SK-N-SH treated with all-trans-retinoic acid at 6 μM for 48 hours (cell line): ENCODE results near the gene RGL3.

Experiments used
- ATAC-seq: fragments of 200-7000 bp; cut with Tn5 transposase; 3 replicates; pipeline ENCODE4 v1.9.1; 2020; ENCODE audit warnings: mild to moderate bottlenecking, moderate library complexity
- ARNTL ChIP-seq: fragments of 450-650 bp; formaldehyde crosslinking; IDR thresholded peaks from 2 replicates; pipeline ENCODE4 v1.5.0; 2020; ENCODE audit warnings: low read depth, mild to moderate bottlenecking, moderate library complexity, borderline replicate concordance
- BACH2 ChIP-seq: fragments of 250-450 bp; sonication (Bioruptor Pico); IDR thresholded peaks from 2 replicates; pipeline ENCODE4 v1.9.0; 2021; ENCODE audit warnings: mild to moderate bottlenecking, borderline replicate concordance
- CSDC2 ChIP-seq: fragments of 250-450 bp; sonication (Bioruptor Pico); IDR thresholded peaks from 2 replicates; pipeline ENCODE4 v1.5.0; 2020; ENCODE audit warnings: mild to moderate bottlenecking, moderate library complexity
- CSRNP3 ChIP-seq: fragments of 250-450 bp; sonication (Bioruptor Pico); IDR thresholded peaks from 2 replicates; pipeline ENCODE4 v1.5.1; 2021; ENCODE audit warnings: mild to moderate bottlenecking, moderate library complexity
- ESRRG ChIP-seq: fragments of 250-450 bp; sonication (Bioruptor Pico); IDR thresholded peaks from 2 replicates; pipeline ENCODE4 v1.6.1; 2021; ENCODE audit warnings: mild to moderate bottlenecking
- ISL1 ChIP-seq: fragments of 250-450 bp; sonication (Bioruptor Pico); IDR thresholded peaks from 2 replicates; pipeline ENCODE4 v2.1.2; 2022; ENCODE audit warnings: mild to moderate bottlenecking, moderate library complexity
- OSR1 ChIP-seq: fragments of 250-450 bp; sonication (Bioruptor Pico); IDR thresholded peaks from 2 replicates; pipeline ENCODE4 v1.8.0; 2022; ENCODE audit warnings: moderate library complexity, mild to moderate bottlenecking, inconsistent platforms
- PPARA ChIP-seq: fragments of 250-450 bp; sonication (Bioruptor Pico); IDR thresholded peaks from 2 replicates; pipeline ENCODE4 v1.5.0; 2020; ENCODE audit warnings: mild to moderate bottlenecking, borderline replicate concordance
- SNAI2 ChIP-seq: fragments of 250-450 bp; sonication (Bioruptor Pico); IDR thresholded peaks from 2 replicates; pipeline ENCODE4 v1.5.0; 2020; ENCODE audit warnings: mild to moderate bottlenecking, moderate library complexity
- TCF4 ChIP-seq: fragments of 250-450 bp; sonication (Bioruptor Pico); IDR thresholded peaks from 2 replicates; pipeline ENCODE4 v1.8.0; 2021; ENCODE audit warnings: mild to moderate bottlenecking, moderate library complexity, borderline replicate concordance
- ZFP3 ChIP-seq: fragments of 250-450 bp; sonication (Bioruptor Pico); IDR thresholded peaks from 2 replicates; pipeline ENCODE4 v1.5.0; 2020; ENCODE audit warnings: mild to moderate bottlenecking, moderate library complexity
- ZNF565 ChIP-seq: fragments of 450-650 bp; formaldehyde crosslinking; conservative IDR thresholded peaks from 2 replicates; pipeline ENCODE4 v1.5.0; 2020; ENCODE audit warnings: low read depth, mild to moderate bottlenecking, moderate library complexity
- ZNF8 ChIP-seq: fragments of 450-650 bp; formaldehyde crosslinking; IDR thresholded peaks from 2 replicates; pipeline ENCODE4 v1.5.0; 2020; ENCODE audit warnings: mild to moderate bottlenecking, moderate library complexity
- TF ChIP-seq, protein P1 (sequence below): fragments of 250-450 bp; sonication (Bioruptor Pico); IDR thresholded peaks from 2 replicates; pipeline ENCODE4 v1.8.0; 2020; ENCODE audit warnings: mild to moderate bottlenecking, moderate library complexity, borderline replicate concordance
- TF ChIP-seq, protein P2 (sequence below): fragments of 250-450 bp; sonication (Bioruptor Pico); IDR thresholded peaks from 2 replicates; pipeline ENCODE4 v1.5.1; 2020; ENCODE audit warnings: low read depth, mild to moderate bottlenecking, moderate library complexity
- TF ChIP-seq, protein P3 (sequence below): fragments of 250-450 bp; sonication (Bioruptor Pico); IDR thresholded peaks from 2 replicates; pipeline ENCODE4 v1.5.0; 2020; ENCODE audit warnings: mild to moderate bottlenecking, moderate library complexity

The RGL3 gene

DNA sequence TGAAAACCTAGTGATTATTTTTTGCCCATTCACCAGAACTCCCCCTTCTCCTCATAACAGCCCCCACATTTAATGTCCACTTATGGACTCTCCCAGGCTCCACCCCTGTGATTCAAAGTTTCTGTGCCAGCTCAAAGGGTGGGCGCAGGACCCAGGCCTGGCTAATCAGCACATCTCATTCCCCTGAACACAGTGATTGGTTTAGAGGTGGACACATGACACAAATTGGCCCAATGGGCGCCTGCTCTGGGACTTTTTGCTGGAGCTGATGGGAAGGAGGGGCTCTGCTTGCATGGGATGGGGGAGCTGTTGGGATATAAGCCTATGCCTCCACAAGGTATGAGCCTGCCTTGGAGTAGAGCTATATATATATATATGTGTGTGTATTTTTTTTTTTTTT is 28.8 kb downstream of the RGL3 start:
- ATAC-seq = no peak

DNA sequence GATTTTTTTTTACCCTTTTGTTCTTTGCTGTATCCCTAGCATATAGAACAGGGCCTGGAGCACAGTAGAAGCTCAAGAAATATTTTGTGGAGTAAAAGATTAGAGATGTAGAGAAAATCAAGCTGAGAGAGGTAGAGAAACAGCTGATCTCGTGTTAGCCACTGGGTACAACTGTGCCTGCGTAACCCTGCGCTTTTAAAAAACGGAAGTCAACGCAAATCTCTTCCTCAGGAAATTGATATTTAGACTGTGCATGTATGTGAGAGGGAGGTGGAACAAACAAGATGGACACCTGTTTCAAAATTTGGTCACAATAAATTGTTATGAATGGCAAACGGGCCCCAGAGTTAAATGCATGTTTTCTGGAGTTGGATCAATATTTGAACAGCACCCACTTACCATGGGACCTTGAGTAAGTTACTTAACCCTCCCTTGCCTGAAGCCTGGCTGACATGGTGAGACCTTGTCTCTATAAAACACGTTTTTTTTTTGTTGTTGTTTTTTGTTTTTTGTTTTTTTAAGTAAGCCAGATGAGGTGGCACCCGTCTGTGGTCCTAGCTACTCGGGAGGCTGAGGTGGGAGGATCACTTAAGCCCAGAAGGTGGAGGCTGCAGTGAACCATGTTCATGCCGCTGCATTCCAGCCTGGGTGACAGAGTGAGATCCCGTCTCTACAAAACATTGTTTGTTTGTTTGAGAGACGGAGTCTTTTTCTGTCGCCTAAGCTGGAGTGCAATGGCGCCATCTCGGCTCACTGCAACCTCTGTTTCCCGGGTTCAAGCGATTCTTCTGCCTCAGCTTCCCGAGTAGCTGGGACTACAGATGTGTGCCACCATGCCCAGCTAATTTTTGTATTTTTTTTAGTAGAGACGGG is 31.7 kb downstream of the RGL3 start:
- ATAC-seq = no peak
- TF ChIP-seq PPARA (CRISPR knock-in tag) = no peak
- TF ChIP-seq, protein P1, sequence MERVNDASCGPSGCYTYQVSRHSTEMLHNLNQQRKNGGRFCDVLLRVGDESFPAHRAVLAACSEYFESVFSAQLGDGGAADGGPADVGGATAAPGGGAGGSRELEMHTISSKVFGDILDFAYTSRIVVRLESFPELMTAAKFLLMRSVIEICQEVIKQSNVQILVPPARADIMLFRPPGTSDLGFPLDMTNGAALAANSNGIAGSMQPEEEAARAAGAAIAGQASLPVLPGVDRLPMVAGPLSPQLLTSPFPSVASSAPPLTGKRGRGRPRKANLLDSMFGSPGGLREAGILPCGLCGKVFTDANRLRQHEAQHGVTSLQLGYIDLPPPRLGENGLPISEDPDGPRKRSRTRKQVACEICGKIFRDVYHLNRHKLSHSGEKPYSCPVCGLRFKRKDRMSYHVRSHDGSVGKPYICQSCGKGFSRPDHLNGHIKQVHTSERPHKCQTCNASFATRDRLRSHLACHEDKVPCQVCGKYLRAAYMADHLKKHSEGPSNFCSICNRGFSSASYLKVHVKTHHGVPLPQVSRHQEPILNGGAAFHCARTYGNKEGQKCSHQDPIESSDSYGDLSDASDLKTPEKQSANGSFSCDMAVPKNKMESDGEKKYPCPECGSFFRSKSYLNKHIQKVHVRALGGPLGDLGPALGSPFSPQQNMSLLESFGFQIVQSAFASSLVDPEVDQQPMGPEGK (CRISPR knock-in tag) = no peak
- TF ChIP-seq ZNF565 = no peak
- TF ChIP-seq CSRNP3 (CRISPR knock-in tag) = no peak
- TF ChIP-seq ZNF8 (CRISPR knock-in tag) = no peak
- TF ChIP-seq, protein P2, sequence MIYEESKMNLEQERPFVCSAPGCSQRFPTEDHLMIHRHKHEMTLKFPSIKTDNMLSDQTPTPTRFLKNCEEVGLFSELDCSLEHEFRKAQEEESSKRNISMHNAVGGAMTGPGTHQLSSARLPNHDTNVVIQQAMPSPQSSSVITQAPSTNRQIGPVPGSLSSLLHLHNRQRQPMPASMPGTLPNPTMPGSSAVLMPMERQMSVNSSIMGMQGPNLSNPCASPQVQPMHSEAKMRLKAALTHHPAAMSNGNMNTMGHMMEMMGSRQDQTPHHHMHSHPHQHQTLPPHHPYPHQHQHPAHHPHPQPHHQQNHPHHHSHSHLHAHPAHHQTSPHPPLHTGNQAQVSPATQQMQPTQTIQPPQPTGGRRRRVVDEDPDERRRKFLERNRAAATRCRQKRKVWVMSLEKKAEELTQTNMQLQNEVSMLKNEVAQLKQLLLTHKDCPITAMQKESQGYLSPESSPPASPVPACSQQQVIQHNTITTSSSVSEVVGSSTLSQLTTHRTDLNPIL (CRISPR knock-in tag) = no peak
- TF ChIP-seq, protein P3, sequence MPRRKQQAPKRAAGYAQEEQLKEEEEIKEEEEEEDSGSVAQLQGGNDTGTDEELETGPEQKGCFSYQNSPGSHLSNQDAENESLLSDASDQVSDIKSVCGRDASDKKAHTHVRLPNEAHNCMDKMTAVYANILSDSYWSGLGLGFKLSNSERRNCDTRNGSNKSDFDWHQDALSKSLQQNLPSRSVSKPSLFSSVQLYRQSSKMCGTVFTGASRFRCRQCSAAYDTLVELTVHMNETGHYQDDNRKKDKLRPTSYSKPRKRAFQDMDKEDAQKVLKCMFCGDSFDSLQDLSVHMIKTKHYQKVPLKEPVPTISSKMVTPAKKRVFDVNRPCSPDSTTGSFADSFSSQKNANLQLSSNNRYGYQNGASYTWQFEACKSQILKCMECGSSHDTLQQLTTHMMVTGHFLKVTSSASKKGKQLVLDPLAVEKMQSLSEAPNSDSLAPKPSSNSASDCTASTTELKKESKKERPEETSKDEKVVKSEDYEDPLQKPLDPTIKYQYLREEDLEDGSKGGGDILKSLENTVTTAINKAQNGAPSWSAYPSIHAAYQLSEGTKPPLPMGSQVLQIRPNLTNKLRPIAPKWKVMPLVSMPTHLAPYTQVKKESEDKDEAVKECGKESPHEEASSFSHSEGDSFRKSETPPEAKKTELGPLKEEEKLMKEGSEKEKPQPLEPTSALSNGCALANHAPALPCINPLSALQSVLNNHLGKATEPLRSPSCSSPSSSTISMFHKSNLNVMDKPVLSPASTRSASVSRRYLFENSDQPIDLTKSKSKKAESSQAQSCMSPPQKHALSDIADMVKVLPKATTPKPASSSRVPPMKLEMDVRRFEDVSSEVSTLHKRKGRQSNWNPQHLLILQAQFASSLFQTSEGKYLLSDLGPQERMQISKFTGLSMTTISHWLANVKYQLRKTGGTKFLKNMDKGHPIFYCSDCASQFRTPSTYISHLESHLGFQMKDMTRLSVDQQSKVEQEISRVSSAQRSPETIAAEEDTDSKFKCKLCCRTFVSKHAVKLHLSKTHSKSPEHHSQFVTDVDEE (CRISPR knock-in tag) = no peak
- no peak for TF ChIP-seq ARNTL
- no peak for TF ChIP-seq BACH2 (CRISPR knock-in tag)
- no peak for TF ChIP-seq TCF4 (CRISPR knock-in tag)
- TF ChIP-seq, all 23 proteins: peak for 0

More for the DNA sequence above, 28.8 kb downstream of the RGL3 start:
- TF ChIP-seq CSRNP3 (CRISPR knock-in tag) (no peak), BACH2 (CRISPR knock-in tag) (no peak), ISL1 (no peak), SNAI2 (CRISPR knock-in tag) (no peak)
- TF ChIP-seq, protein P1 (CRISPR knock-in tag) = no peak
- TF ChIP-seq, all 23 proteins: peak for 0

- ATAC-seq = no peak
- TF ChIP-seq CSDC2 (CRISPR knock-in tag) = no peak
- TF ChIP-seq, protein P1 (CRISPR knock-in tag) = no peak
- TF ChIP-seq ZFP3 (CRISPR knock-in tag) = no peak
- no peak for TF ChIP-seq ISL1
- TF ChIP-seq, protein P3 (CRISPR knock-in tag) = no peak
- TF ChIP-seq CSRNP3 (CRISPR knock-in tag) = no peak
- no peak for TF ChIP-seq ESRRG (CRISPR knock-in tag)
- TF ChIP-seq SNAI2 (CRISPR knock-in tag) = no peak
- no peak for TF ChIP-seq OSR1
Measured at GRCh38 chr19:11384778-11385129, 34.4 kb downstream of the RGL3 start.
